GM11168 (cell line): ENCODE measurements around the gene PATJ.
"Not testable (repeated sequence)": the region's sequence is repeated elsewhere in the genome, so short reads cannot be mapped to it uniquely, and the experiment has no call there.

ENCODE experiments used
- in situ Hi-C: fragments of 300-500 bp; cut with MboI; formaldehyde crosslinking; loops from one replicate; pipeline ENCODE4 v1.12.0; 2022; ENCODE audit warnings: low sequenced_read_pairs; ENCODE audit not compliant: unreplicated experiment

The PATJ gene

GRCh38 chr1:61818992-61819391, 76.7 kb downstream of the PATJ start:
- in situ Hi-C loops: no loop called here

- in situ Hi-C loops: no loop called here
These were observed 77.1 kb downstream of the PATJ start for GRCh38 chr1:61819421-61819820.

GRCh38 chr1:61825393-61825792, 83.1 kb downstream of the PATJ start:
- in situ Hi-C loops: no loop called here

GRCh38 chr1:61828805-61829204, 86.5 kb downstream of the PATJ start:
- in situ Hi-C loops: no loop called here

- in situ Hi-C loops: no loop called here
These were observed 94.4 kb downstream of the PATJ start for GRCh38 chr1:61836649-61837048.

- in situ Hi-C loops: not testable (repeated sequence)
These were observed 95.3 kb downstream of the PATJ start for GRCh38 chr1:61837607-61838006.

- in situ Hi-C loops: no loop called here
These were observed 97.4 kb downstream of the PATJ start for GRCh38 chr1:61839679-61840078.

- in situ Hi-C loops: no loop called here
These were observed 99.8 kb downstream of the PATJ start for GRCh38 chr1:61842036-61842435.

GRCh38 chr1:61842863-61843514, 100.7 kb downstream of the PATJ start:
- in situ Hi-C loops: no loop called here

GRCh38 chr1:61844006-61844405, 101.7 kb downstream of the PATJ start:
- in situ Hi-C loops: no loop called here

- in situ Hi-C loops: not testable (repeated sequence)
These were observed 102.4 kb downstream of the PATJ start for GRCh38 chr1:61844664-61845063.

- in situ Hi-C loops: no loop called here
These were observed 109.0 kb downstream of the PATJ start for GRCh38 chr1:61851235-61851634.

- in situ Hi-C loops: no loop called here
These were observed 109.8 kb downstream of the PATJ start for GRCh38 chr1:61851849-61852669.

GRCh38 chr1:61852670-61853015, 110.4 kb downstream of the PATJ start:
- in situ Hi-C loops: no loop called here

- in situ Hi-C loops: no loop called here
These were observed 111.3 kb downstream of the PATJ start for GRCh38 chr1:61853583-61853982.

- in situ Hi-C loops: no loop called here
These were observed 122.2 kb downstream of the PATJ start for GRCh38 chr1:61864489-61864888.

GRCh38 chr1:61865646-61866220, 123.5 kb downstream of the PATJ start:
- in situ Hi-C loops: no loop called here

- in situ Hi-C loops: no loop called here
These were observed 127.4 kb downstream of the PATJ start for GRCh38 chr1:61869691-61870109.

GRCh38 chr1:61872206-61872605, 129.9 kb downstream of the PATJ start:
- in situ Hi-C loops: no loop called here

GRCh38 chr1:61873581-61873980, 131.3 kb downstream of the PATJ start:
- in situ Hi-C loops: no loop called here

- in situ Hi-C loops: no loop called here
These were observed 131.7 kb downstream of the PATJ start for GRCh38 chr1:61873994-61874393.
